K562 (cell line): ENCODE data around the gene MXI1. TPM values are rescaled to one million over a fixed set of nuclear protein-coding genes. Genes with fewer than 3 reads are reported as not detected.

ENCODE experiments used
- HDGF ChIP-seq: fragments of 450-650 bp; IDR thresholded peaks from 2 replicates; pipeline ENCODE4 v1.6.1; 2016
- KDM1A ChIP-seq, 2 experiments: fragments of 450-650 bp; IDR thresholded peaks; 2 replicates each; pipeline ENCODE4 v1.6.1; 2016; ENCODE audit warnings: mild to moderate bottlenecking in 2 of 2
- KDM4B ChIP-seq, 2 experiments: fragments of 450-650 bp in 1 of 2; sonication (generic) in 1 of 2; IDR thresholded peaks; 2 replicates each; pipeline ENCODE4 v1.6.1; 2016 to 2017; ENCODE audit warnings: borderline replicate concordance in 2 of 2, antibody characterized with exemption in 1 of 2, low read depth in 1 of 2, mild to moderate bottlenecking in 1 of 2
- NCOR1 ChIP-seq: fragments of 450-650 bp; IDR thresholded peaks from 2 replicates; pipeline ENCODE4 v1.6.1; 2016; ENCODE audit warnings: mild to moderate bottlenecking, moderate library complexity
- NFIC ChIP-seq: fragments of 450-650 bp; IDR thresholded peaks from 2 replicates; pipeline ENCODE4 v1.6.1; 2017; ENCODE audit warnings: mild to moderate bottlenecking, inconsistent platforms
- SMARCE1 ChIP-seq: fragments of 450-650 bp; IDR thresholded peaks from 2 replicates; pipeline ENCODE4 v1.7.1; 2016; ENCODE audit warnings: mild to moderate bottlenecking
- STAT5B ChIP-seq: fragments of 250-450 bp; sonication (Bioruptor Pico); IDR thresholded peaks from 2 replicates; pipeline ENCODE4 v1.8.0; 2021; ENCODE audit warnings: mild to moderate bottlenecking, inconsistent platforms
- TRIM24 ChIP-seq, 2 experiments: fragments of 450-650 bp; IDR thresholded peaks; 2 replicates each; pipeline ENCODE4 v1.6.1; 2016
- ZNF124 ChIP-seq: sonication (generic); formaldehyde crosslinking; IDR thresholded peaks from 2 replicates; pipeline ENCODE4 v1.8.1; 2022; ENCODE audit warnings: missing genetic modification reagents
- ZZZ3 ChIP-seq: fragments of 450-650 bp; IDR thresholded peaks from 2 replicates; pipeline ENCODE4 v1.6.1; 2016; ENCODE audit warnings: antibody characterized with exemption, mild to moderate bottlenecking, moderate library complexity
- polyA plus RNA-seq, 8 experiments: library from polyadenylated mRNA; depleted of rRNA in 4 of 8; stranded (reverse) in 5 of 8; unstranded in 3 of 8; fragments of >200 nt; fragmentation: Nextera tagmentation in 2 of 8; fragmentation: Illumina TruSeq in 1 of 8; extraction: Ambion mirVana in 2 of 8; extraction: Trizol in 1 of 8; gene quantifications; 2 replicates each; pipeline versions ENCODE4 v1.2.1 to v1.2.3, GENCODE V29; 2011 to 2014; ENCODE audit warnings: inconsistent platforms in 1 of 8, missing spikeins in 1 of 8
- total RNA-seq, 7 experiments: library from RNA; depleted of rRNA in 6 of 7; stranded (reverse); fragments of >200 nt in 6 of 7; fragmentation: Illumina TruSeq in 2 of 7; extraction: Trizol in 2 of 7; gene quantifications; 2 replicates each; pipeline versions ENCODE4 v1.2.1 to v1.2.3, GENCODE V29; 2011 to 2021; ENCODE audit warnings: low replicate concordance in 1 of 7
- TF ChIP-seq, protein P1 (sequence below): fragments of 200-400 bp; formaldehyde crosslinking; IDR thresholded peaks from 2 replicates; pipeline ENCODE4 v1.6.1; 2017; ENCODE audit warnings: mild to moderate bottlenecking, low read depth, low read length, moderate library complexity

MXI1 gene
- total and polyA plus RNA-seq, 9 of the 15 experiments (the other 6 are each of a cell fraction or from before 2014, with no cell fraction given) = 9.1 to 23.7 (median 14.8) TPM

GRCh38 chr10:110274647-110275046, 67.2 kb downstream of the MXI1 start (continued):
- TF ChIP-seq ZZZ3 (no peak), ZNF124 (CRISPR knock-in tag) (no peak), NCOR1 (no peak), SMARCE1 (no peak), STAT5B (CRISPR knock-in tag) (no peak), KDM1A (IDR thresholded peaks at IDR 0.05) (no peak), NFIC (no peak), TRIM24 (IDR thresholded peaks at IDR 0.05) (no peak), HDGF (no peak), KDM4B (IDR thresholded peaks at IDR 0.05; ENCODE audit: borderline replicate concordance in 2 of 2, low read depth in 1 of 2) (no peak)
- TF ChIP-seq, protein P1, sequence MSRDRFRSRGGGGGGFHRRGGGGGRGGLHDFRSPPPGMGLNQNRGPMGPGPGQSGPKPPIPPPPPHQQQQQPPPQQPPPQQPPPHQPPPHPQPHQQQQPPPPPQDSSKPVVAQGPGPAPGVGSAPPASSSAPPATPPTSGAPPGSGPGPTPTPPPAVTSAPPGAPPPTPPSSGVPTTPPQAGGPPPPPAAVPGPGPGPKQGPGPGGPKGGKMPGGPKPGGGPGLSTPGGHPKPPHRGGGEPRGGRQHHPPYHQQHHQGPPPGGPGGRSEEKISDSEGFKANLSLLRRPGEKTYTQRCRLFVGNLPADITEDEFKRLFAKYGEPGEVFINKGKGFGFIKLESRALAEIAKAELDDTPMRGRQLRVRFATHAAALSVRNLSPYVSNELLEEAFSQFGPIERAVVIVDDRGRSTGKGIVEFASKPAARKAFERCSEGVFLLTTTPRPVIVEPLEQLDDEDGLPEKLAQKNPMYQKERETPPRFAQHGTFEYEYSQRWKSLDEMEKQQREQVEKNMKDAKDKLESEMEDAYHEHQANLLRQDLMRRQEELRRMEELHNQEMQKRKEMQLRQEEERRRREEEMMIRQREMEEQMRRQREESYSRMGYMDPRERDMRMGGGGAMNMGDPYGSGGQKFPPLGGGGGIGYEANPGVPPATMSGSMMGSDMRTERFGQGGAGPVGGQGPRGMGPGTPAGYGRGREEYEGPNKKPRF = no peak
